Stimulated activated CD8-positive, alpha-beta memory T cell treated with anti-CD3 and anti-CD28 coated beads, Interleukin-7, amount 100 ng/mL, for 48 hours (primary cell): ENCODE results near the gene NLRP5.

Experiments used
- DNase-seq, 2 donors: peaks; one replicate each; pipeline ENCODE4 v3.0.0-alpha.2; 2020; ENCODE audit warnings: low read depth in 1 of 2; ENCODE audit errors: extremely low read depth in 1 of 2

The NLRP5 gene

GRCh38 chr19:56071151-56071550, 84.6 kb downstream of the NLRP5 start:
- DNase-seq, result no peak

- no peak for DNase-seq
Observed at GRCh38 chr19:56076498-56076897, 89.9 kb downstream of the NLRP5 start.

- no peak for DNase-seq
Observed at GRCh38 chr19:56079609-56080008, 93.0 kb downstream of the NLRP5 start.

- peak; percentile 35 to 62 for DNase-seq
Observed at GRCh38 chr19:56080669-56081401, 94.3 kb downstream of the NLRP5 start.

GRCh38 chr19:56083668-56084067, 97.1 kb downstream of the NLRP5 start:
- DNase-seq, result no peak

- DNase-seq, result no peak
Observed at GRCh38 chr19:56084835-56085536, 98.4 kb downstream of the NLRP5 start.

- DNase-seq, result no peak
Observed at GRCh38 chr19:56085571-56086275, 99.1 kb downstream of the NLRP5 start.

- DNase-seq, result no peak
Observed at GRCh38 chr19:56086671-56087430, 100.3 kb downstream of the NLRP5 start.

- no peak for DNase-seq
Observed at GRCh38 chr19:56087647-56088496, 101.3 kb downstream of the NLRP5 start.

GRCh38 chr19:56088497-56089215, 102.1 kb downstream of the NLRP5 start:
- no peak for DNase-seq

- DNase-seq, result no peak
Observed at GRCh38 chr19:56089344-56089743, 102.8 kb downstream of the NLRP5 start.

GRCh38 chr19:56091066-56091490, 104.5 kb downstream of the NLRP5 start:
- DNase-seq, result no peak

- DNase-seq, result no peak
Observed at GRCh38 chr19:56091751-56092546, 105.4 kb downstream of the NLRP5 start.

- DNase-seq, result no peak
Observed at GRCh38 chr19:56092685-56093631, 106.4 kb downstream of the NLRP5 start.

- no peak for DNase-seq
Observed at GRCh38 chr19:56094449-56094848, 107.9 kb downstream of the NLRP5 start.

- DNase-seq, result no peak
Observed at GRCh38 chr19:56096665-56097064, 110.1 kb downstream of the NLRP5 start.

- no peak for DNase-seq
Observed at GRCh38 chr19:56097306-56097705, 110.7 kb downstream of the NLRP5 start.

- DNase-seq, result no peak
Observed at GRCh38 chr19:56097776-56098175, 111.2 kb downstream of the NLRP5 start.
